Retinal pigment epithelial cell (primary cell): ENCODE measurements around the gene KDM5A.

Source experiments
- DNase-seq: peaks from one replicate; pipeline ENCODE4 v3.0.0-alpha.2; 2010; ENCODE audit warnings: low read depth
- H3K4me3 ChIP-seq: 2 replicates; pipeline ENCODE4 v1.5.1; 2011; ENCODE audit warnings: mild to moderate bottlenecking, low read length, control low read depth, moderate library complexity
- TF ChIP-seq, protein P1 (sequence below): conservative IDR thresholded peaks from 2 replicates; pipeline ENCODE4 v1.5.1; 2011; ENCODE audit warnings: low read depth, low read length, control low read depth, inconsistent platforms

KDM5A gene

DNA sequence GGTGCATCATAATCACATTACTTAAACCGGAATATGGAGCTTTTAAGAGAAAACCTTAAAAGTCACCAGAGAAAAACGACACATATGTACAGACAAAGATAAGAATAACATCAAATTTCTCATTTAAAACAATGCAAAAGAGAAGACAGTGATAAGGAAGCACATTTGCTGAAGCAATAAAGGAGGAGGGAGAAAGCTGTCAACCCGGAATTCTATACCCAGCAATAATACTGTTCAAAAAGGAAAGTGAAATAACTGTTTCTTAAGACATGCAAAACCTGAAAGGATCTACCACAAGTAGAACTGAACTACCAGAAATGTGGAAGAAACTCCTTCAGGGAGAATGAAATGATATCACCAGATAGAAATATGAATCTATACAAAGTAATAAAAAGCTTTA, 141.8 kb downstream of the KDM5A start:
- no peak overlapping the region for H3K4me3 ChIP-seq
- no peak for DNase-seq
- TF ChIP-seq, protein P1, sequence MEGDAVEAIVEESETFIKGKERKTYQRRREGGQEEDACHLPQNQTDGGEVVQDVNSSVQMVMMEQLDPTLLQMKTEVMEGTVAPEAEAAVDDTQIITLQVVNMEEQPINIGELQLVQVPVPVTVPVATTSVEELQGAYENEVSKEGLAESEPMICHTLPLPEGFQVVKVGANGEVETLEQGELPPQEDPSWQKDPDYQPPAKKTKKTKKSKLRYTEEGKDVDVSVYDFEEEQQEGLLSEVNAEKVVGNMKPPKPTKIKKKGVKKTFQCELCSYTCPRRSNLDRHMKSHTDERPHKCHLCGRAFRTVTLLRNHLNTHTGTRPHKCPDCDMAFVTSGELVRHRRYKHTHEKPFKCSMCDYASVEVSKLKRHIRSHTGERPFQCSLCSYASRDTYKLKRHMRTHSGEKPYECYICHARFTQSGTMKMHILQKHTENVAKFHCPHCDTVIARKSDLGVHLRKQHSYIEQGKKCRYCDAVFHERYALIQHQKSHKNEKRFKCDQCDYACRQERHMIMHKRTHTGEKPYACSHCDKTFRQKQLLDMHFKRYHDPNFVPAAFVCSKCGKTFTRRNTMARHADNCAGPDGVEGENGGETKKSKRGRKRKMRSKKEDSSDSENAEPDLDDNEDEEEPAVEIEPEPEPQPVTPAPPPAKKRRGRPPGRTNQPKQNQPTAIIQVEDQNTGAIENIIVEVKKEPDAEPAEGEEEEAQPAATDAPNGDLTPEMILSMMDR, result no peak

DNA sequence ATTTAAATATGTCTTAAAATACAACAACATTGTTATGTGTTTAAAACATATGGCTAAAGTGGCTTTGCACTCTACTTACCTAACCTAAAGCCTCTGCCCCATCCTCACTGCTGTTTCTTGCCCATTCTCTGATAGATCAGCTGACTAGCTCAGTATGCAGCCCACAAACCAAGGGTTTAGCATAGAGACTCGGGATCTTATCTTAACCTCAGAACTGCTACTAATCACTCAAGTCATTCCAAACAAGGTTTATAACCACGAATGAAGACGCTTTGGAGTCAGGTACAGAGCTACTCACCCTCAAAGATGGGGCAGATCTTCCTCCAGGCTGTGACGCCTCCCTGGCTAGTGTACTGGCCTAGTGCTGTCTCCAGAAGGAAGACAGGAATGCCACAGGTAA, 145.7 kb downstream of the KDM5A start:
- DNase-seq, result no peak
- no peak overlapping the region for H3K4me3 ChIP-seq
- TF ChIP-seq, protein P1, result no peak

DNA sequence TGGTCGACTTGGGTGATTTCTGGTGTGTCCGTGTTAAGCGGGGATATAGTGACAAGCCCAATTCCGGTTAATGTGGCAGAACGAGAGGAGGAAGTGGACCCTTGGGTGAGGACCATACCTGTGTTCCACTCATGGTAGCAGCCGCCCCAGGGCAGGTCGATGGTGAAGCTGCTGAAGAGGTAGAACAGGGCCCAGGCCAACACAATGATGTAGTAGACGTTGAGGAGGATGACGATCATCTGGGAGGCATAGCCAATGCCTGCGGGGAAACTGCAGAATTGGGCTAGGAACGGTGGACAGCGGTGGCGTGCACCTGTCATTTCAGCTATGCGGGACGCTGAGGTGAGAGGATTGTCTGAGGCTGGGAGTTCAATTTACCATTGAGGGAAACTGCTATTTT, 146.6 kb downstream of the KDM5A start:
- TF ChIP-seq, protein P1, result no peak
- DNase-seq, result no peak
- H3K4me3 ChIP-seq, result no peak overlapping the region

DNA sequence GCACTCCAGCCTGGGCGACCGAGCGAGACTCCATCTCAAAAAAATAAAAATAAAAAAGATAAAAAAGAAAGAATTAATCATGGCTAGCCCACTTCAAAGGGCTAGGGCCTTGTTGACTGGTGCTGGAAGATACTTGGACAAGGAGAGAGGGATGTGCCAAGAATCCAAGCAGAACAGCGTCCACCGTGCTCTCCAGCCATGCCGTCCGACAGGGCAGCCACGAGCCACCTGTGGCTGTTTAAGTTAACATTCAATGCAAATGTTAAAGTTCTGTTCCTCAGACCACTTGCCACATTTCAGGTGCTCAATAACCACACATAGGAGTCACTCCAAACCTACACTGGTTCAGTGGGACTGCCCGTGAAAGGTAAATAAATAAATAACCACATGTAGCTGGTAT, 147.9 kb downstream of the KDM5A start:
- no peak for DNase-seq
- no peak overlapping the region for H3K4me3 ChIP-seq
- TF ChIP-seq, protein P1, result no peak

GRCh38 chr12:240566-240965, 148.6 kb downstream of the KDM5A start:
- TF ChIP-seq, protein P1, result no peak
- H3K4me3 ChIP-seq, result no peak overlapping the region
- no peak for DNase-seq

GRCh38 chr12:238736-239398, 150.3 kb downstream of the KDM5A start:
- TF ChIP-seq, protein P1, result no peak
- DNase-seq, result no peak
- H3K4me3 ChIP-seq, result no peak overlapping the region

GRCh38 chr12:238116-238515, 151.0 kb downstream of the KDM5A start:
- TF ChIP-seq, protein P1, result no peak
- no peak for DNase-seq
- no peak overlapping the region for H3K4me3 ChIP-seq
